Transverse colon (tissue), 4 donors: ENCODE data around the gene WASF2.
"Not testable (repeated sequence)": the region's sequence is repeated elsewhere in the genome, so short reads cannot be mapped to it uniquely, and the experiment has no call there.

Experiments used
- CTCF ChIP-seq, 5 experiments: fragments of 200-600 bp in 3 of 5; fragments of 450-650 bp in 2 of 5; sonication (generic) in 3 of 5; IDR thresholded peaks; 1 replicate in 2 of 5; 2 replicates in 3 of 5; pipeline ENCODE4 v1.5.1; 2016 to 2017; ENCODE audit warnings: antibody characterized with exemption in 5 of 5, inconsistent platforms in 3 of 5, mild to moderate bottlenecking in 2 of 5, moderate library complexity in 1 of 5
- EP300 ChIP-seq: sonication (generic); formaldehyde crosslinking; IDR thresholded peaks from one replicate; pipeline ENCODE4 v1.6.1; 2017; ENCODE audit warnings: antibody characterized with exemption, low read depth
- POLR2A ChIP-seq: fragments of 450-650 bp; IDR thresholded peaks from one replicate; pipeline ENCODE4 v1.6.1; 2016; ENCODE audit warnings: antibody characterized with exemption, mild to moderate bottlenecking, moderate library complexity
- POLR2AphosphoS5 ChIP-seq, 3 donors: sonication (generic); formaldehyde crosslinking; IDR thresholded peaks; one replicate each; pipeline ENCODE4 v1.6.1; 2016; ENCODE audit warnings: antibody characterized with exemption in 3 of 3

- TF ChIP-seq CTCF (IDR thresholded peaks at IDR 0.05); POLR2A; EP300; POLR2AphosphoS5 (IDR thresholded peaks at IDR 0.05): not testable (repeated sequence)
Measured at GRCh38 chr1:27501159-27501558, 11.2 kb upstream of the WASF2 start.
